ENCODE data around the gene SLC5A10.

The SLC5A10 gene

GRCh38 chr17:18955009-18955408 is 3.0 kb downstream of the SLC5A10 start:
- no peak for TF ChIP-seq GATA3 (IDR thresholded peaks at IDR 0.05; ENCODE audit: low read depth, low read length)
- TF ChIP-seq GATA2 (IDR thresholded peaks at IDR 0.05; ENCODE audit: low read depth, low read length), result no peak

- TF ChIP-seq GATA3 (IDR thresholded peaks at IDR 0.05; ENCODE audit: low read depth, low read length), result no peak
- TF ChIP-seq GATA2 (IDR thresholded peaks at IDR 0.05; ENCODE audit: low read depth, low read length), result no peak
These were observed 4.6 kb downstream of the SLC5A10 start for GRCh38 chr17:18956581-18956980.

GRCh38 chr17:18957831-18958230 is 5.9 kb downstream of the SLC5A10 start:
- no peak for TF ChIP-seq GATA2 (IDR thresholded peaks at IDR 0.05; ENCODE audit: low read depth, low read length)

- TF ChIP-seq GATA2 (IDR thresholded peaks at IDR 0.05; ENCODE audit: low read depth, low read length), result no peak
- TF ChIP-seq GATA3 (IDR thresholded peaks at IDR 0.05; ENCODE audit: low read depth, low read length), result no peak
These were observed 6.6 kb downstream of the SLC5A10 start for GRCh38 chr17:18958611-18959010.

GRCh38 chr17:18959071-18959844 is 7.3 kb downstream of the SLC5A10 start:
- TF ChIP-seq GATA3 (IDR thresholded peaks at IDR 0.05; ENCODE audit: low read depth, low read length) (no peak), GATA2 (IDR thresholded peaks at IDR 0.05; ENCODE audit: low read depth, low read length) (no peak)

- TF ChIP-seq GATA3 (IDR thresholded peaks at IDR 0.05; ENCODE audit: low read depth, low read length) (no peak), GATA2 (IDR thresholded peaks at IDR 0.05; ENCODE audit: low read depth, low read length) (no peak)
These were observed 7.9 kb downstream of the SLC5A10 start for GRCh38 chr17:18959845-18960240.

GRCh38 chr17:18960241-18960665 is 8.3 kb downstream of the SLC5A10 start:
- no peak for TF ChIP-seq GATA2 (IDR thresholded peaks at IDR 0.05; ENCODE audit: low read depth, low read length)

GRCh38 chr17:18960803-18961511 is 9.0 kb downstream of the SLC5A10 start:
- TF ChIP-seq GATA2 (IDR thresholded peaks at IDR 0.05; ENCODE audit: low read depth, low read length) (no peak), GATA3 (IDR thresholded peaks at IDR 0.05; ENCODE audit: low read depth, low read length) (no peak)

- TF ChIP-seq GATA3 (IDR thresholded peaks at IDR 0.05; ENCODE audit: low read depth, low read length) (no peak), GATA2 (IDR thresholded peaks at IDR 0.05; ENCODE audit: low read depth, low read length) (no peak)
These were observed 9.9 kb downstream of the SLC5A10 start for GRCh38 chr17:18961634-18962493.

GRCh38 chr17:18962494-18962815 is 10.5 kb downstream of the SLC5A10 start:
- no peak for TF ChIP-seq GATA3 (IDR thresholded peaks at IDR 0.05; ENCODE audit: low read depth, low read length)
- no peak for TF ChIP-seq GATA2 (IDR thresholded peaks at IDR 0.05; ENCODE audit: low read depth, low read length)

GRCh38 chr17:18963126-18964017 is 11.4 kb downstream of the SLC5A10 start:
- TF ChIP-seq GATA3 (IDR thresholded peaks at IDR 0.05; ENCODE audit: low read depth, low read length), result no peak
- no peak for TF ChIP-seq GATA2 (IDR thresholded peaks at IDR 0.05; ENCODE audit: low read depth, low read length)

- TF ChIP-seq GATA3 (IDR thresholded peaks at IDR 0.05; ENCODE audit: low read depth, low read length) (no peak), GATA2 (IDR thresholded peaks at IDR 0.05; ENCODE audit: low read depth, low read length) (no peak)
These were observed 12.0 kb downstream of the SLC5A10 start for GRCh38 chr17:18964018-18964351.

GRCh38 chr17:18964550-18964949 is 12.6 kb downstream of the SLC5A10 start:
- TF ChIP-seq GATA2 (IDR thresholded peaks at IDR 0.05; ENCODE audit: low read depth, low read length), result no peak
- TF ChIP-seq GATA3 (IDR thresholded peaks at IDR 0.05; ENCODE audit: low read depth, low read length), result no peak
